ENCODE measurements around the gene RHBDF2.
"Not testable (repeated sequence)": the region's sequence is repeated elsewhere in the genome, so short reads cannot be mapped to it uniquely, and the experiment has no call there.

Gene RHBDF2

GRCh38 chr17:76538281-76538931 lies 37.2 kb upstream of the RHBDF2 start:
- DNase-seq (ENCODE audit: low read depth in 2 of 2), result no peak

DNA sequence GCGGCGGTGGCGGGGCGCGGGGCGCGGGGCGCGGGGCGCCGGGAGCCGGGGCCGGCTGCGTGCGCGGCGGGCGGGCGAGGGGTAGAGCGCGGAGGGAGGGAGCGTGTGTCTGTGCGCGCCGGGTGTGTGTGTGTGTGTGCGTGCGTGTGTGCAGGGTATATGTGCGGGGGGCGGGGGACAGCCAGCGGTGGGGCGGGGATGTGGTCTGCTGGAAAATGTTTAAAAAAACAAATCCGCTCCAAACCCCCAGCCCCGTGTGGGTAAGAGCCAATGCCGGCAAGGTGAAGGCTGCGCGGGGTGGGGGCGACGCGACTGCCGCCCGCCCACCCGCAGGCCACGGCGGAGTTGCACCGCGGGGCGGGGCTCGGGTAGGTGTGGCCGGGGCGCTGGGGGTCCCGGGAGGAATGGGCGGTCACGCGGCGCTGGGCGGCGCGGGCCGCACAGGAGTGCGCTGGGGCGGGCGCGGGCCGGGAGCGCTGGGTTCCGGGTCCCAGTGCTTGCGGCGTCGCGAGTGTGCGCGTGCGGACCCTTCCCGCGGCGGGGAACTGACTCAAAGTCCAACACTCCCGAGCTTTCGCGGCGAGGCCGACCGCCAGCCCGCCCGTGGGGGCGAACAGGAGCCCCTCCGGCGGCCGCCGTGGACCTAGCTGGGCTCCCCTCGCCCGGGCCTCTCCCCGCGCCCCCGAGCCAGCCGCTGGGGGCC lies 36.5 kb upstream of the RHBDF2 start, which contains the start of gene CYGB:
TSS of gene CYGB (minus strand) at position 132 of the 703 bp plus-strand sequence. CDS start 167 bp downstream, outside the sequence.
- no peak for DNase-seq (ENCODE audit: low read depth in 2 of 2)

DNA sequence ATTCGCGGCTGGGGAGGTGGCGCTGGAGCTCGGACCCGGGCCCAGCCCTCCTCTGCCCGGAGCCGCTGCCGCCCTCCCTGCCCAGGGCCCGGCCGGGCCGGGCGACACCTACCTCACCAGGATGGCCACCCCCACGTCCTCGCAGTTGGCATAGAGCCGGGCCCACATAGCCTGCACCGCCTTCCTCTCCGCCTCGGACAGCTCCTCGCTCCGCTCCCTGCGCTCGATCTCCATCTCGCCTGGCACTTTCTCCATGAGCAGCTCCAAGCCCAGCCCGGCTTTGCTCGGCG lies 36.0 kb upstream of the RHBDF2 start:
- no peak for DNase-seq (ENCODE audit: low read depth in 2 of 2)

DNA sequence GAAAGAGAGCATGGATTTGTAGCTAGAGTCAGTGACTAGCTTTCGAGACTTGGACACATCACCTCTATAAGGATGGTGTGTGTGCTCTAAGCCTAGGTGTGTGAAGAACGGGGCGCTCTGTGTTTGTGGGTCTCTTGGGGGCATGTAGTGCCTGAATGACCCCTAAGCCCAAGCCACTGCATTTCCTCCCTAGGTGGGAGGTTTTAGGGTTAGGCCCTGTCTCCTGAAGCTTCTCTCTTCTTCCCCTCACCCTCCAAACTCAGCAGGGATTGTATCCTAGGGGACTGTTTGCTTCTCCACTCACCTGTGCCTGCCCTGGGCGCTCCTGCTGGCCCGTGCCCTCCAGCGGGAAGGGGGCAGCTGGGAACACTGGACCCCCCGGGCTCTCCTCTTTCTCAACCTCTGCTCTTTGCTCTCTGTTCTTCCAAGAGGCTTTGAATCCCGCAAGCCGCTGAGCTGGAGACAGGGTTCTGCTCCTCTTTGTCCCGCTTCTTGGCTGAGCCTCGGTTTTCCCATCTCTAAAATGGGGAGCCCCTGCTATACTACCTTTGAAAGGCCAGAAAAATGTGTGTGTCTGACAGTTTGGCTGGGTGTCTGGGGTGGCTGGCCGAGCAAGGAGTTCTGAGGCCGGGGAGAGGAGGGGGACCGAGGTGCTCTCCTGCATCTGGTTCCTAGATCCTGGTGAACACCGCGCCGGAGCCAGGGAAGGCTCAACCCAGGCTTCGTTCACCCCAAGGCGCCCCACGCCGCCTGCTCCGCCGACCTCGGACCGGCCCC lies 35.5 kb upstream of the RHBDF2 start:
- DNase-seq (ENCODE audit: low read depth in 2 of 2), result no peak

- no peak for DNase-seq (ENCODE audit: low read depth in 2 of 2)
Observed at GRCh38 chr17:76535788-76536510, 34.7 kb upstream of the RHBDF2 start.

GRCh38 chr17:76534831-76535732 lies 33.9 kb upstream of the RHBDF2 start:
- DNase-seq (ENCODE audit: low read depth in 2 of 2), result no peak

- DNase-seq (ENCODE audit: low read depth in 2 of 2), result not testable (repeated sequence)
Observed at GRCh38 chr17:76533640-76534359, 32.6 kb upstream of the RHBDF2 start.

GRCh38 chr17:76532072-76532651 lies 30.9 kb upstream of the RHBDF2 start:
- no peak for DNase-seq (ENCODE audit: low read depth in 2 of 2)

- no peak for DNase-seq (ENCODE audit: low read depth in 2 of 2)
Observed at GRCh38 chr17:76531486-76532038, 30.3 kb upstream of the RHBDF2 start.

GRCh38 chr17:76530811-76531485 lies 29.7 kb upstream of the RHBDF2 start:
- DNase-seq (ENCODE audit: low read depth in 2 of 2), result no peak

- no peak for DNase-seq (ENCODE audit: low read depth in 2 of 2)
Observed at GRCh38 chr17:76530095-76530723, 29.0 kb upstream of the RHBDF2 start.

GRCh38 chr17:76529224-76530094 lies 28.2 kb upstream of the RHBDF2 start:
- DNase-seq (ENCODE audit: low read depth in 2 of 2), result no peak

DNA sequence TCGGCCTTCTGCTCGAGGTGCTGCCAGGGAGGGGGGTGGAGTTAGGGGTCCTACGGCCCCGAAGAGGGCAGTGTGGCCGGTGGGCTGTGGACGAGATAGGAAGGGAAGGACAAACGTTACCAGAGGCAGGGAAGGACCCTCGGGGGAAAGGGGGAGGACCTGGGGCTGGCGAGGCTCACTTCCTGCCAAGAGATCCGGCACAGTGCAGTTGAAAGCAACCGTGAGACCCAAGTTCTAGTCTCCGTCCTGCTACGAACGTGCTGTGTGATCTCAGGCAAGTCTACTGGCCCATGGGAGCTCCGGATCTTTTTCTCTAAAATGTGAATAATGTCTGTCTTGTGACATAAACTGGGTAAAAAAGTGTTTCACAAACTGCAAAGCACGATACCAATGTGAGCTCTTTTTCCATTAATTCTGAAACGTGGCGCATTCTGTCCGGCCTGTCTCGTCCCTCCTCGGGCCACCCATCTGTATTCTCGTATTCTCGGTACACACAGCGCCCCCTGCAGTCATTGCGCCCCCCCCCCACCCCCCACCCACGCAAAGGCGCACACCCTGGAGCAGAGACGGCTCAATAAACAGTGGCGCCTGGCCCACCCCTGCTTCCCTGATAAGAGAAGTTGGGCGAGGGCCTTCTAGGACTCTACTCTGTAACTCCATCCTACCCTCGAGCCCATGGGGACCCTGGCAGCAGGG lies 27.5 kb upstream of the RHBDF2 start:
- DNase-seq (ENCODE audit: low read depth in 2 of 2), result no peak

- no peak for DNase-seq (ENCODE audit: low read depth in 2 of 2)
Observed at GRCh38 chr17:76528156-76528527, 26.9 kb upstream of the RHBDF2 start.

DNA sequence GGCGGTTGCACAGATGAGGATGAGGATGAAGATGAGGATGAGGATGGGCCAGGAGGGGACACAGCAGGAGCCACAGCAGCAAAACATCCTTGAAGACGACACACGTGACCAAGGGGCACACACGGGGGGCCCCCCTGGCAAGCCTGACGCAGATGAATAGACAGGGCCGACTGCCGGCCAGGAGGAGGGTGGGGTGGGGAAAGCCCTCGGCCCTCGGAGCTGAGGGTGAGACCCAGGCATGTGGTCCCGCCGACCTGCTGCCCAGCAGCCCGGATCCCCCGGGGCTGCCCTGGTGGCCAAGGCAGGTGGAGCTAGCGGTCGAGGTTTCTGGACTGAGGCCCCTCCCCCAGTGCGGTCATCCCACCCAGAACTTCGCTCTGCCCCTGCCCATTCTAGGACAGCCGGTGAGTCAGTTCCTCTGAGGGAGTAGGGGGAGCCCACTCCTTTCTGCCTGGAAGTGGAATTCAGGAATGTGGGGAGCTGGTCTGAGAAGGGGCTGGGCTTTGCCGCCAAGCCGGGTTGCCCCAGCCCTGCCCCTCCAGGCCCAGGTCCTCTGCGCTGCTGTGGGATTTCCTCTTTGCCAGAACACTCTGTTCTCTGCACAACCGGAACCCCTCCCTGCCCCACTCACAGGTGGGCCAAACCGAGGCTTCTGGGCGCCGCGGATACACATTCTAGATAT lies 26.3 kb upstream of the RHBDF2 start:
- DNase-seq (ENCODE audit: low read depth in 2 of 2), result no peak

DNA sequence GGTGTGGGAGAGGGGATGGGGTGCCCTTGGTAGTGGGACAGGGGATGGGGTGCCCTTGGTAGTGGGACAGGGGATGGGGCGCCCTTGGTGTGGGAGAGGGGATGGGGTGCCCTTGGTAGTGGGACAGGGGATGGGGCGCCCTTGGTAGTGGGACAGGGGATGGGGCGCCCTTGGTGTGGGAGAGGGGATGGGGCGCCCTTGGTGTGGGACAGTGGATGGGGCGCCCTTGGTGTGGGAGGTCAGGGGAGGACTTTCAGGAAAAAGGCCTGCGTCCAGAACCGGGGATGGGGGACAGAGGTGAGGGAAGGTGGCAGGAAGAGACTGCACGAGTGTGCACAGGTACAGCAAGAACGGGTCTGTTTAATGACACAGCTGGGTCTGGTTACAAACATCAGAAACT lies 25.8 kb upstream of the RHBDF2 start:
- DNase-seq (ENCODE audit: low read depth in 2 of 2), result not testable (repeated sequence)

DNA sequence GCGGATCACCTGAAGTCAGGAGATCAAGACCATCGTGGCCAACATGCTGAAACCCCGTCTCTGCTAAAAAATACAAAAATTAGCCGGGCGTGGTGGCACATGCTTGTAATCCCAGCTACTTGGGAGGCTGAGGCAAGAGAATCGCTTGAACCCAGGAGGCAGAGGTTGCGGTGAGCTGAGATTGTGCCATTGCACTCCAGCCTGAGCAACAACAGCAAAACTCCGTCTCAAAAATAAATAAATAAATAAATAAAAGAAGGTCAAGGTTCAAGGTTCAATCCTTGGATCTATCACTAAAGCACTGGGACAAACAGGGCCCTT lies 24.2 kb upstream of the RHBDF2 start:
- DNase-seq (ENCODE audit: low read depth in 2 of 2), result not testable (repeated sequence)
